NCI-H2107 treated with DMSO at 0.1 percent for 48 hours (cell line): Measurements from ENCODE around the gene DCAKD.
A peak's percentile ranks its signal among the peaks of the same experiment; 100 is the strongest.

Source experiments
- DNase-seq: peaks from one replicate; lab custom pipeline; 2025; ENCODE audit not compliant: unreplicated experiment; lab: John Stamatoyannopoulos, UW

Gene DCAKD

DNA sequence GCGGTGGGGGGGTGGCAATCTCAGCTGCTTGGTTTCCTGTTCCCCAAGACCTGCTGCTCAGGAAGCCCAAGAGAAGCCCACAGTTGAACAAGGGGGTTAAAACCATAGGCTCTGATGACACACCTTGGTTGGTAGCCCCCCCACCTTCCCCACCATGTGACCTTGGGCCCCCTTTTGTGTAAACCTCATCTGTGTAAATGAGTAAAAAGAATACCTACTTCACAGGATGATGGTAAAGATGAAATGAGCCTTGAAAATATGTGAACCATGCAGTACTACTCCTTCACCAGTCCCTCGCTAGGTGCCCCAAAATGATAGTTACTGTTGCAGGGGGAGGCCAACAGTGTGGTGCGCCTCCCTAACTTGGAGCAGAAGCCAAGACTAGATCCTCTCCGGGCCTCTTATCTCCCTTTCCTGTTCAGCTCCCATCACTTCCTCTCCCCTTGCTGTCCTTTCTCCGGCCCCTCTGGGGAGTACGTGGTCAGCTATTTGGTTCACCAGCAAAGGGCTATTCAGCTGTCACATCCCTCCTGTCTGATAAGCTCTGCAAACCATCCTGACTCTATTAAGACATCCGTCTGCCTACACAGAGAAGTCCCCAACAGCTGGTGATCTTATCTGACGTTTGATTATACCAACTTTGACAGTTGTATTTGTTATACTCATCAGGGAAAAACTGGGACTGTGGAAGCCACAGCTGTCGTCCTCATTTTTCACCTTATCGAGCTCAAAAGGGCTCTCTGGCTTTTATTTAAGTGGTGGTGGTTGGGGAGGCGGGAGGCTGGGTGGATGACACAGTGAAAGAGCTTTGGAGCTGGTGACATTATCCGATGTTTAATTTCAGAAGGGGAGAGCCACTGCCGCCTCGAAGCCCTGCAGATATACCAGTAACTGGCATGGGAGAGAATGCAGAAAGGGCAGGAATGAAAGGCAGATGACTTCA is 19.9 kb downstream of the DCAKD start:
- DNase-seq: no peak

- DNase-seq: no peak
Observed at GRCh38 chr17:45030733-45031132, 20.7 kb downstream of the DCAKD start.

GRCh38 chr17:45029758-45030423 is 21.5 kb downstream of the DCAKD start:
- no peak for DNase-seq

DNA sequence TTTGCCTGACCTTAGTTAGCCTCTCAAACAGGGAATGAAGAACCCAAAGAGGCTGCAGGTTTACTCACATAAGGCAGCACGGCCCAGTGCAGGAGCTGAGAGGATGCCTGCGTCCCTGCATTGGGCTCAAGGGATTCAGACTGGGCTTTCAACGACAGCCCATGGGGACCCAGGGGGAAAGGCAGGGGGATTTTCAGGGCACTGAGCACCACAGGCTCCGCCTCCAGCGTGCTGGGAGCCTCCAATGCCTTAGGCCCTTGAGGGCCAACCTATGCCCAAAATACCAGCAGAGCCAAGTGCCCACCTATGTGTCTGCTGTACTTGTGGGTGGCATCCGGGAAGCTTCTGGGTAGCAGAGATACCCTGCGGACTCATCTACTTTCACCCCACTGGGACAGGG is 22.3 kb downstream of the DCAKD start:
- no peak for DNase-seq

DNA sequence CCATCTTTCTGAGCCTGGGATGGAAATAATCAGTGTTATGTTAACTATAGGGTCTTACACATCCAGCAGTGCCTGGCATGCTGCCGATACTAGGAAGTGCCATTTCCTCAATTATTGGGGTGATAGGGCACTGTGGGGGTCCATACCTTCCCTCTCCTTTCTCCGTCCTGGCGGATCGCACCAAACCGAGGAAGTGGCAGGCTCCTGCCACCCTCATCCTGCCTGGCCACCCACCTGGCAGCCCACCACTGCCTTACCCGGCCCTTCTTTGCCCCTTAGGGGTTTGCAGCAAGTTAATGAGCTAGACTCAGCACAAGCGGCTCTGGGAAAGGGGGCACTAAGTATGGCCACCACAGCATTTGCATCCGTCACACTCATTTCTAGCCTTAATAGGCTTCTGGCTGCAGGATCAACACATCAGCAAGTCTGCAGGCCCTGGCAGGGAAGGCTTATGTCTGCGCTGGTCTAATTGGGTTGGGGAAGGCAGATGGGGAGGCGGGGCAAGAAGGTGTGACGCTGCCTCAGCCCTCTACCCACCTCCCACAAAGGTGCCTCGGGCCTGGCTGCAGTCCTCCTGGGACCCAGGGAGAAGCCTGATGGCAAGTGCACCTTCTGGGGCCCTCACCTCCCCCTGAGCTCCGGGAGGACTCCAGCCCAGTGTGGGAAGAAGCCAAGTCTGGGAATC is 28.6 kb downstream of the DCAKD start:
- DNase-seq: no peak

- DNase-seq: no peak
Observed at GRCh38 chr17:45022288-45022648, 29.2 kb downstream of the DCAKD start.

GRCh38 chr17:45021607-45022287 is 29.7 kb downstream of the DCAKD start:
- peak; percentile 17 for DNase-seq

- DNase-seq: no peak
Observed at GRCh38 chr17:45020354-45021138, 30.9 kb downstream of the DCAKD start.

- no peak for DNase-seq
Observed at GRCh38 chr17:45018848-45019711, 32.4 kb downstream of the DCAKD start.

- DNase-seq: no peak
Observed at GRCh38 chr17:45018514-45018847, 33.0 kb downstream of the DCAKD start.

- no peak for DNase-seq
Observed at GRCh38 chr17:45016823-45017222, 34.6 kb downstream of the DCAKD start.

- no peak for DNase-seq
Observed at GRCh38 chr17:45016237-45016636, 35.2 kb downstream of the DCAKD start.

- DNase-seq: no peak
Observed at GRCh38 chr17:45013021-45013997, 38.1 kb downstream of the DCAKD start.

DNA sequence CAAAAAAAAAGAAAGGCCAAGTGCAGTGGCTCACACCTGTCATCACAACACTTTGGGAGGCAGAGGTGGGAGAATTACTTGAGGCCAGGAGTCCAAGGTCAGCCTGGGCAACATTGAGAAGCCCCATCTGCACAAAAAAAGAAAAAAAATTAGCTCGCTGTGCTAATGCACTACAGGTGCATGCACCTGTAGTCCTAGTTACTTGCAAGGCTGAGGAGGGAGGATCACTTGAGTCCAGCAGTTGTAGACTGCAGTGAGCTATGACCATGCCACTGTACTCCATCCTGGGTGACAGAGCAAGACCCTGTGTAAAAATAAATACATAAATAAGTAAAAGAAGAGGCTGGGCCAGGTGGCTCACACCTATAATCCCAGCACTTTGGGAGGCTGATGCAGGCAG is 39.7 kb downstream of the DCAKD start:
- DNase-seq: no peak

GRCh38 chr17:45009676-45010467 is 41.6 kb downstream of the DCAKD start:
- DNase-seq: no peak

GRCh38 chr17:45008216-45008615 is 43.2 kb downstream of the DCAKD start:
- no peak for DNase-seq

GRCh38 chr17:45006927-45007461 is 44.4 kb downstream of the DCAKD start:
- no peak for DNase-seq
